Thyroid gland (tissue), 4 donors: ENCODE data around the gene NSRP1.

Experiments used
- CTCF ChIP-seq, 6 experiments: fragments of 200-600 bp in 3 of 6; fragments of 450-650 bp in 3 of 6; sonication (generic) in 3 of 6; IDR thresholded peaks; one replicate each; pipeline ENCODE4 v1.5.1; 2016 to 2019; ENCODE audit warnings: antibody characterized with exemption in 6 of 6, mild to moderate bottlenecking in 2 of 6, inconsistent platforms in 1 of 6, moderate library complexity in 1 of 6
- POLR2A ChIP-seq, 2 donors: fragments of 450-650 bp; IDR thresholded peaks; one replicate each; pipeline ENCODE4 v1.6.1; 2017; ENCODE audit warnings: antibody characterized with exemption in 2 of 2, mild to moderate bottlenecking in 2 of 2, moderate library complexity in 1 of 2

- TF ChIP-seq CTCF (IDR thresholded peaks at IDR 0.05) (no peak), POLR2A (IDR thresholded peaks at IDR 0.05) (no peak)
These were observed 25.4 kb upstream of the NSRP1 start for GRCh38 chr17:30091121-30091670.
